ENCODE data around the gene GREB1.

The GREB1 gene

DNA sequence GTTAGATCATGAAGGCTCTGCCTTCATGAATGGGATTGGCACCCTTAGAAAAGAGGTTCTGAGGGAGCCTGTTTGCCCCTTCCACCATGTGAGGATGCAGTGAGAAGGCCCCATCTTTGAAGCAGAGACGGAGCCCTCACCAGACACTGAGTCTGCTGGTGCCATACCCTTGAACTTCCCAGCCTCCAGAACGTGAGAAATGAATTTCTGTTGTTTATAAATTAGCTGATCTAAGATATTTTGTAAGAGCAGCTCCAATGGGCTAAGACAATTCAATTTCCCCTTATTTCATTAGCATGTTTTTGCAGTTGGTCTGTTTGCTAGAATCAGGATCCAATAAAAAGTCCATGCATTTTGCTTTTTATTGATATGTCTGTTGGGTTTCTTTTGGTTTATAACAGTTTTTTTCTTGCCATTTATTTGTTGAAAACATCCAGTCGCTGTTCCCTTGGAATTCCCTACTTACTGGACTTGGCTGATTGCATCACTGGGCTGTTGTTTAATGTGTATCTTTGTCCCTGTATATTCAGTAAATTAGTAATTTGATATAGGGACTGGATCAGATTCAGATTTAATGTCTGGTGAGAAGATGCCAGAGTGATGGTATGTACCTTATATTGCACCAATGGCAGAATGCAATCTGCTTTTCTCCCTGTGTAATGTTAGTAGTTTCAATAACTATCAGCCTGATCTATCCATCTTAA, 24.0 kb upstream of the GREB1 start:
- DNase-seq (ENCODE audit: low read depth) = no peak

GRCh38 chr2:11512431-11512830, 21.4 kb upstream of the GREB1 start:
- no peak for DNase-seq (ENCODE audit: low read depth)

- no peak for DNase-seq (ENCODE audit: low read depth)
Observed at GRCh38 chr2:11513319-11513718, 20.5 kb upstream of the GREB1 start.

GRCh38 chr2:11514081-11514730, 19.6 kb upstream of the GREB1 start:
- no peak for DNase-seq (ENCODE audit: low read depth)

DNA sequence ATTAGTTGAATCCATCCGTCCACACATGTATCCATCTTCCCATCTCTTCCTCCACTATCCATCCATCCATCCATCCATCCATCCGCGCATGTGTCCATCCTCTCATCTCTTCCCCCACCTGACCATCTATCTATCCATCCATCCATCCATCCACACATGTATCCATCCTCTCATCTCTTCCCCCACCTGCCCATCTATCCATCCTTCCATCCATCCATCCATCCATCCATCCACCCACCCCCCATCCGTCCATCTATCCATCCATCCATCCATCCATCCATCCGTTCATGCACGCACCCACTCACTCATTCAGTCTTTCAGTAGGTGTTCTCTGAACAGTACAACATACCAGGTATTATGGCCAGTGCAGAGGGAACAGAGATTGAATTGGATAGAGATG, 18.9 kb upstream of the GREB1 start:
- no peak for DNase-seq (ENCODE audit: low read depth)

- DNase-seq (ENCODE audit: low read depth) = no peak
Observed at GRCh38 chr2:11515490-11515981, 18.3 kb upstream of the GREB1 start.

DNA sequence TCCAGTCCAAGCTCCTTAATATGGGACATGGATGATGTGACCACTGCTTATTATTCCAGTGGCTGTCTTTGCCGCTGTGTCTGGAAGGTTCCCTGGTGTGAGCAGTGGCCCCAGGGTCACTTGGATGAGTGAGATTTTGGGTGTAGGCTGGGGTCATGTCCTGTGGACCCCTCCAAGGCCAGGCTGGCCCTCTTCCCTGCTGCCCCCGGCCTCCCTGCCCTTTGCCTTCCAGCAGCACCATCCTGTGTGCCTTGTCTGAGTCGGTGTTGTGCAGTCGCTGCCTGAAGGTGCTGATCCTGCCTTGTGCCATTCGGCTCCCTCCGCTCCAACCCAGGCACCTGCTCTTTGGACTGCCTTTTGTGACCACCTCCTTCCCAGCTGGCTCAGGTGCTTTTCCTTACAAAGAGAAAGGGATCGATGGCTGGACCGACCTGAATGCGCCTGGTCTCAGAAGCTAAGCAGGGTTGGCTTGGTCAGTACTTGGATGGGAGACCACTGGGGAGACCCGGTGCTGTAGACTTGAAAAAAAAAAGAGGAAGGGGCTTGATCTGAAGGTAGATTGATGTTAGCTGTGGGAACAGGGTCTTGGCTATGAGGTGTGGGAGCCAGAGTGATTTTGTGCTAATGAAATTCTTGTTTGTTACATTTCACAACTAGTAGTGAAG, 16.7 kb upstream of the GREB1 start:
- DNase-seq (ENCODE audit: low read depth) = no peak

- DNase-seq (ENCODE audit: low read depth) = no peak
Observed at GRCh38 chr2:11517906-11518305, 15.9 kb upstream of the GREB1 start.

DNA sequence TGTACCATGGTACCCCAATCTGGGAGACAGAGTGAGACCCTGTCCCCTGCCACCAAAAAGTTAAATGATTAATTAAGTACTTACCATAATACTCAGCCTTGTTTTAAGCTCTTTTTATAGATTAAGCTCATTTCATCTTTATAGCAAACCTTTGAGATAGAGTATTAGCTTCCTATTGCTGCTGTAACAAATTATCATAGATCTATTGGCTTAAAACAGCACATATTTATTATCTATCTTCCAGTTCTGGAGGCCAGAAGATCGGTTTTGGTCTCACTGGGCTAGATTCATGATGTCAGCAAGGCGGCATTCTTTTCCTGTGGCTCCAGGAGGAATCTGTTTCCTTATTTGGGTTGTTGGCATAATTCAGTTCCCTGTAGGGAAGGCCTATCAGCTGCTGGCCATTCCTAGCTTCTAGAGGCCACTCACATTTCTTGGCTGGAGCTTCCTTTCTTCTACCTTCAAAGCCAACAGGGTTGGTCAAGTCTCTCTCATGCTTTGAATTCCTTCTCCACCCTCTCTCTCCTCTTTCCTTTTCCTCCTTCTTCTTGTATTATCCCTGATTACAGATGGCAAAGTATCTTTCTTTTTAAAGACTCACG, 13.7 kb upstream of the GREB1 start:
- DNase-seq (ENCODE audit: low read depth) = no peak

GRCh38 chr2:11521775-11522174, 12.1 kb upstream of the GREB1 start:
- no peak for DNase-seq (ENCODE audit: low read depth)

- DNase-seq (ENCODE audit: low read depth) = no peak
Observed at GRCh38 chr2:11524470-11524869, 9.4 kb upstream of the GREB1 start.

DNA sequence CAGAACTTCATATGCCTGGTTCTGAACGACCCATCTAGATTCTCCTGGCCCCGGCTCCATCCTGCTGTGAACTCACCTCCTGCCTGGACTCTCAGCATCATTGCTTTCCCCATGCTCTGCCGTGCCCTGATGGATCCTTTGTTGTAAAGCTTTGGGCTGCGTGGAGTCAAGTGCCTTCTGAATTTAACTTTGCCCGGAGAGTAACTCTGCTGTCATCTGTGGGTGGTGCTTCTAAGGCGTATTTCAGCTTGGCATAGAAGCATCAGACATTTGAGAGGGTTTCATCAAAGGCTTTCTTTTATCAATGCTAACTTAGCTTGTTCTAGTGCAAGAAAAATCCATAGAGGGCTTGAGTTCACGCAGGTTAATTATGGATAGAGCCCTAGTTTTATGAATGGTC, 8.1 kb upstream of the GREB1 start:
- no peak for DNase-seq (ENCODE audit: low read depth)

DNA sequence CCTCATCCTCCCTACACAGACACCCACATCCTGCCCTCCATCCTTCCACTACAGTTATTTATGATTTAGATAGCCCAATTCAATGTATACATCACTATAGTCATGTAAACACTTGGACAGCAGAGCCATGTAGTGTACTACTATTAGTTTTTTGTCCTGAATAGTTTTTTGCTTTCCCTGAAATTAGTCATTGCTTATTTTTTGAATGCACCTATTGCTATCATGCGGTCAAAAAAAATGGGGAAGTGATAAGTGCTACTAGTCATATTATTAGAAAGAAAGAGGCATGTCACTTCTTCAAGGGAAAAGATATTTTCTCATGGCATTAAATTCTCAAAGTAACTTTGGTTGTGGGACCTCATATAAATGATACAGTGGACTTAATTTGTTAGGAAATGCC, 6.8 kb upstream of the GREB1 start:
- no peak for DNase-seq (ENCODE audit: low read depth)

DNA sequence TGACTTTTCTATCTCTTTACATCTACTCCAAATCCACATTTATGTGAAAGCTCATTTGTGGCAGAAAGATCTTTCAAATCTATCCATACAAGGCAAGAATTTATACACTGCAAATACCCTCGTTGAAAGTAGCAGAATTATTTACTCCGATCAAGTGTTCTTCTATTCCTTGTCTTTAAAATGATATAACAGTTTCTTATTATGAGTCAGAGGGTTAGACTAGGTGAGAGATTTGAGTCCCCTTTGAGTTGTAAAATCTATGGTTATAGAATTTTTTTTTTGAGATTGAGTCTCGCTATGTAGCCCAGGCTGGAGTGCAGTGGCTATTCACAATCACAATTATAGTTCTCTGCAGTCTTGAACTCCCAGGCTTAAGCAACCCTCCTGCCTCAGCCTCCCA, 5.6 kb upstream of the GREB1 start:
- DNase-seq (ENCODE audit: low read depth) = no peak

- DNase-seq (ENCODE audit: low read depth) = no peak
Observed at GRCh38 chr2:11530864-11531465, 2.9 kb upstream of the GREB1 start.

DNA sequence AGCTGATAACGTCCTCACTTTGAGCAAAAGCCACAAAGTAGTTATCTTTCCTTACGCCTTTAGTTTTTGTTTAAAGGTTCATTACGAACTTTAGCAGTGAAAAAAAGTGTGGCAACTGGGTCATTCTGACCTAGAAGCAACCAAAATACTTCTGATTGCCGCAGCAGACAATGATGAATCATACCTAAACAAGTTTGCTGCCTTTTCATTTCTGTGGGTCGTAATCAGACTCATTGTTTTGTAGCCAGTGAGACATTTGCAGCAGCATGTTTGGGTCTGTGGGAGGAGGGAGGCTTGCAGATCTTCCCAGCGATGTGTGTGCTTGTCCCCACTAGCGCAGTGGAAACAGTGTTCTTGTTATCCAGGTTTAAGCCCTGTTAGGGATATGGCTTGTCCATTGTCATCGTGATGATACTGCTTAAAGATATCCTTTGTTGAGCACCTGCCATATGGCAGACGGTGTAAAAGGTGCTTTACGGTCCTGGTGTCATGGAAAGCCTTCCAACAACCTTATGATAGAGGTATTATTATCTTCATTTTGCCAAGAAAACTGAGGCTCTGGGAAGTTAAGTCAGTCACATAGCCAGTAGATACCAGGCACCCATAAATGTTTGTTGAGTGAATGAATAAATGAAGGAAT, 1.3 kb upstream of the GREB1 start:
- DNase-seq (ENCODE audit: low read depth) = no peak

DNA sequence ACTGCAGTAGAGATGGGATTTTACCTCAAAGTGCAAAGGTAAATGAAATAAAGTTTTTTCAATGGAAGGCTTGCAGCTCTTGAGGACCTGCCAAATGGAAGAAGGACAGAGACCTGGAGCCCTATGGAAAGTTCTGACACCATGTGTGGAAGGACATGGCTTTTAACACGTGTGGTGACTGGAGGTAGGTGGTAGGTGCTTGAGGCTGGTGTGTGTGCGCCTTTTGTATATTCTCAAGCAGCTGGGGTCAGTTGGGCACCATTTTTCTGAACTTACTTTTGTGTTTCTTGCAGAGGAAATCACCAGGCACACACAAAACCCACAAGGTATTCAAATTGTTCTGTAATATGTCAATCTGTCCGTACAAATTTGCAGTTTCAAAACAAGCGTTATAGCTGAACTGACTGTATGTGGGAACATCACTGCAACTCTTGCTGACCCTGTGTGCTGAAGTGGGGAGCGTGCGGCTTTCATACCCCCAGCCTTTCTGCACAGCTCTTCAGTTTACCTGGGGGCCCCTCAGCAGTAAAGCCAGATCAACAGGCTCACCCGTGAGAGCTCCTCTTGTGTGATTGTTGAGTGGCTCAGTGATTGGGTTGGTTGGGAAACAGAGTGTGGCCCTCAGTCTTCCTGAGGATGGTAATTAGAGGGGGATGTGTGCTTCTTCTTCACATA, 363 bp downstream of the GREB1 start:
- no peak for DNase-seq (ENCODE audit: low read depth)

DNA sequence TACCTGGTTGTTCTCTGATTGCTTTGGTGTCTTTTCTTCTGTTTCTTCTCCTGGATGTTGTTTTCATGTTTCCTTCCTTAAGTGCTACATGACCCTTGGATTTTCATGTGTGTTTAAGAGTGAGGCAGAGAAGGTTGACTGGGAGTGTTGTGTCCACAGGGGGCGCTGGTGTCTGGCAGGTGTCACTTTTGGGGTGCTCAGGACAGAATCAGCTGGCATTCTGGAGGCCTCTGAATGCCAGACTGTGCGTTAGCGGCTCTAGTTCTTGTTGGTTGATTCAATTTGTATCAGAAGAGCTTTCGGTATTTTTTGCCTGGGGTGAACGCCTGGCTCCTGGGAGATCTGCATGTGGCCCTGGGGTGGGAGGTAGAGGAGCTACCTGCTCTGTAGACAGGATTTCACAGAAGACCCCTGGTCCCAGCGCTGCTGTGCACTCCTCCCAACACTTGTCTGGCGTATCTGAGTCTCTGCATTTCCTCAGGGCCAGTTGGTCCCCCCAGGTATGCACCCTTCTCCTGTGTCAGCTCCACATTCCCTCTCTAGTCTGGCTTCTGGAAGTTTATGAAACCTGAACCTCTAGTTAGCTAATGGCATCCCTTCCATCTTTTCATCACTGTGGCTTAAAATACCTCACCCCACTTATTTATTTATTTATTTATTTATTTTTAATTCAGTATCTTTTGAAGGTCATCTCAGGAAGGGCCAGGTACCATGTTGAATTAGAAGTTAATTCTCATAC, 1.1 kb downstream of the GREB1 start:
- DNase-seq (ENCODE audit: low read depth) = no peak

DNA sequence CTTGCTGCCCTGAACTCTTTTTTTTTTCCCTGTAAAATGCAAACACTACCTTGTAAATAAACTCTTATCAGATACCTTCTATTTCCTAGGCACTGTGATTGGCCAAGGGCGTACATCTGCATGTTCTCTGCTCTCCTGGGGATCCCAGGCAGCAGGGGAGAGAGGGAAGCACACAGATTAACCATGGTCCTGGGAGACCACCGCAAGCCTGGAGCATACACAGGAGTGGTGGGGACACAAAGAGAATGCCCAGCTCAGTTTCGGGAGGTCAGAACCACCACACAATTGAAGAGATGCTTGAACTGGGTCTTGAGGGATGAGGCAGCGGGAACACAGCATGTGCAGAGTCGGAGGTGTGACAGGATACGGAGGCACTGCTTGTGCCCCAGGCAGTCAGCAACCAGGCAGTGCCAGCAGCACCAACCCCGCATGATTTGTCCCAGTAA, 2.1 kb downstream of the GREB1 start:
- no peak for DNase-seq (ENCODE audit: low read depth)

DNA sequence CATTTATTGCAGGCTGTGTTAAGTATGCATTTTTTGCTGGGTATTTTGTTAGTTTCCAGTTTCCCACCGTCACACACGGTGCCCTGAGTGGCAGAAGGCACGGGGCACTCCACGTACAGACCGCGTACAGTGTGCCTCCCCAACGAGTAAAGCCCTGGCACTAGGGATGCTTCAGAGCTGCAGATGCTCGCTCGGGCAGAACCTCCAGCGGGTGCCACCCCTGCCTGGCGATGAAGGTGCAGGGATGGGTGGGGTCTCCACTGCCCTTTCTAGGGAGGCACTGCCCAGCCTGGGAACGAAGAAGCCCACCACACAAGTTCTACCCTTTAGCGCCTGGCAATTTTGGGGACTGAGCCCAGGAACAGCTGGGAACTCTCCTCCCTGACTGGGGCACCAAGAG, 4.1 kb downstream of the GREB1 start:
- DNase-seq (ENCODE audit: low read depth) = no peak

All from activated T-cell treated with anti-CD3 and anti-CD28 coated beads for 1 hour (primary cell).